GM18873 (cell line): ENCODE data around the gene EEPD1.
"Not testable (repeated sequence)": the region's sequence is repeated elsewhere in the genome, so short reads cannot be mapped to it uniquely, and the experiment has no call there.

Source experiments
- ATAC-seq: cut with Tn5 transposase; IDR thresholded peaks from one replicate; pipeline ENCODE4 v1.9.1; 2021; ENCODE audit warnings: mild to moderate bottlenecking, moderate library complexity, moderate number of reproducible peaks; ENCODE audit not compliant: unreplicated experiment, low FRiP score

The EEPD1 gene

GRCh38 chr7:36245684-36246299, 92.7 kb downstream of the EEPD1 start:
- ATAC-seq = no peak

- ATAC-seq = no peak
Observed at GRCh38 chr7:36249091-36249490, 96.0 kb downstream of the EEPD1 start.

- ATAC-seq = no peak
Observed at GRCh38 chr7:36253699-36254098, 100.6 kb downstream of the EEPD1 start.

- ATAC-seq = not testable (repeated sequence)
Observed at GRCh38 chr7:36258510-36259259, 105.6 kb downstream of the EEPD1 start.

GRCh38 chr7:36260481-36260880, 107.4 kb downstream of the EEPD1 start:
- no peak for ATAC-seq

GRCh38 chr7:36261019-36261754, 108.1 kb downstream of the EEPD1 start:
- no peak for ATAC-seq

GRCh38 chr7:36262309-36263094, 109.4 kb downstream of the EEPD1 start:
- no peak for ATAC-seq

GRCh38 chr7:36263095-36263484, 110.0 kb downstream of the EEPD1 start:
- no peak for ATAC-seq

- no peak for ATAC-seq
Observed at GRCh38 chr7:36264123-36264801, 111.2 kb downstream of the EEPD1 start.

GRCh38 chr7:36264913-36265516, 112.0 kb downstream of the EEPD1 start:
- ATAC-seq = no peak

GRCh38 chr7:36265680-36266079, 112.6 kb downstream of the EEPD1 start:
- no peak for ATAC-seq

- no peak for ATAC-seq
Observed at GRCh38 chr7:36266190-36266589, 113.1 kb downstream of the EEPD1 start.

GRCh38 chr7:36266683-36267082, 113.6 kb downstream of the EEPD1 start:
- ATAC-seq = no peak

- no peak for ATAC-seq
Observed at GRCh38 chr7:36272211-36272566, 119.1 kb downstream of the EEPD1 start.

- no peak for ATAC-seq
Observed at GRCh38 chr7:36272567-36273269, 119.7 kb downstream of the EEPD1 start.

- no peak for ATAC-seq
Observed at GRCh38 chr7:36273836-36274235, 120.8 kb downstream of the EEPD1 start.

GRCh38 chr7:36275735-36276284, 122.8 kb downstream of the EEPD1 start:
- ATAC-seq = no peak

GRCh38 chr7:36276428-36277248, 123.6 kb downstream of the EEPD1 start:
- no peak for ATAC-seq
